Thoracic aorta (tissue), 2 donors: ENCODE measurements around the gene DNAH3. TPM values are rescaled to one million over a fixed set of nuclear protein-coding genes. Genes with fewer than 3 reads are reported as not detected.

Source experiments
- ATAC-seq: fragments of 150-250 bp; one replicate; pipeline ENCODE4 v1.8.0; 2017; ENCODE audit warnings: low read depth; ENCODE audit not compliant: insufficient number of reproducible peaks, low FRiP score
- DNase-seq: peaks from one replicate; pipeline ENCODE4 v3.0.0-alpha.2; 2020; ENCODE audit warnings: low spot score
- H3K27ac ChIP-seq, 2 donors: fragments of 200-600 bp; sonication (generic); 1 replicate in 1 of 2; 2 replicates in 1 of 2; pipeline ENCODE4 v1.5.1; 2016; ENCODE audit warnings: mild to moderate bottlenecking in 2 of 2, moderate library complexity in 2 of 2
- H3K27me3 ChIP-seq: fragments of 200-600 bp; sonication (generic); replicated peaks from 2 replicates; pipeline ENCODE4 v1.6.0; 2016; ENCODE audit warnings: mild to moderate bottlenecking; ENCODE audit not compliant: insufficient read depth
- H3K36me3 ChIP-seq: fragments of 200-600 bp; sonication (generic); one replicate; pipeline ENCODE4 v1.5.1; 2016
- H3K4me1 ChIP-seq, 2 donors: fragments of 200-600 bp; sonication (generic); 1 replicate in 1 of 2; 2 replicates in 1 of 2; pipeline versions ENCODE4 v1.5.1 to v1.6.0; 2016; ENCODE audit warnings: low read depth in 2 of 2, mild to moderate bottlenecking in 1 of 2; ENCODE audit not compliant: control insufficient read depth in 1 of 2
- H3K4me3 ChIP-seq: fragments of 200-600 bp; sonication (generic); 2 replicates; pipeline ENCODE4 v1.5.1; 2016; ENCODE audit warnings: mild to moderate bottlenecking
- H3K9me3 ChIP-seq: fragments of 200-600 bp; sonication (generic); 2 replicates; pipeline ENCODE4 v1.5.1; 2016
- CTCF ChIP-seq: fragments of 200-600 bp; sonication (generic); IDR thresholded peaks from one replicate; pipeline ENCODE4 v1.5.1; 2019; ENCODE audit warnings: antibody characterized with exemption
- total RNA-seq, 2 donors: library from RNA; depleted of rRNA; stranded (reverse); fragments of >200 nt; gene quantifications; one replicate each; pipeline versions ENCODE4 v1.1.0 to v1.2.3, GENCODE V29; 2016

The DNAH3 gene
- total RNA-seq, 2 donors from 2014 or later: not detected

- Histone ChIP-seq H3K36me3 (peaks cover 6% of the 10 kb centered on the region), H3K4me3 (no peak overlapping the region), H3K4me1 (peaks cover 4 to 17% of the 10 kb centered on the region in 2 donors), H3K27me3 (no peaks in the 10 kb centered on the region), H3K9me3 (no peaks in the 10 kb centered on the region), H3K27ac (no peak overlapping the region)
- DNase-seq (no peak), ATAC-seq (no peak)
- TF ChIP-seq CTCF: no peak
These were observed 224.9 kb downstream of the DNAH3 start for GRCh38 chr16:20925751-20926150.

- Histone ChIP-seq H3K27ac (no peak overlapping the region), H3K4me1 (no peaks in the 10 kb centered on the region), H3K27me3 (no peaks in the 10 kb centered on the region), H3K4me3 (no peak overlapping the region), H3K9me3 (no peaks in the 10 kb centered on the region), H3K36me3 (peaks cover 6% of the 10 kb centered on the region)
- no peak for ATAC-seq
- no peak for DNase-seq
- TF ChIP-seq CTCF: no peak
These were observed 226.8 kb downstream of the DNAH3 start for GRCh38 chr16:20923876-20924275.

GRCh38 chr16:20920799-20921198 lies 229.8 kb downstream of the DNAH3 start:
- no peaks in the 10 kb centered on the region for H3K9me3 ChIP-seq
- no peaks in the 10 kb centered on the region for H3K4me1 ChIP-seq
- ATAC-seq (no peak), DNase-seq (no peak)
- TF ChIP-seq CTCF: no peak
- no peak overlapping the region for H3K4me3 ChIP-seq
- H3K27ac ChIP-seq: no peak overlapping the region
- no peaks in the 10 kb centered on the region for H3K27me3 ChIP-seq
- peaks cover 6% of the 10 kb centered on the region for H3K36me3 ChIP-seq

GRCh38 chr16:20920091-20920490 lies 230.6 kb downstream of the DNAH3 start:
- ATAC-seq: no peak
- peaks cover 6% of the 10 kb centered on the region for H3K36me3 ChIP-seq
- no peak for TF ChIP-seq CTCF
- H3K4me3 ChIP-seq: no peak overlapping the region
- H3K27me3 ChIP-seq: no peaks in the 10 kb centered on the region
- no peaks in the 10 kb centered on the region for H3K4me1 ChIP-seq
- H3K9me3 ChIP-seq: no peaks in the 10 kb centered on the region
- no peak for DNase-seq
- H3K27ac ChIP-seq: no peak overlapping the region

GRCh38 chr16:20918486-20919239 lies 232.0 kb downstream of the DNAH3 start:
- no peaks in the 10 kb centered on the region for H3K27me3 ChIP-seq
- peaks cover 3 to 11% of the 10 kb centered on the region in 2 donors for H3K4me1 ChIP-seq
- no peaks in the 10 kb centered on the region for H3K36me3 ChIP-seq
- ATAC-seq: no peak
- no peaks in the 10 kb centered on the region for H3K9me3 ChIP-seq
- TF ChIP-seq CTCF: no peak
- H3K4me3 ChIP-seq: no peak overlapping the region
- no peak overlapping the region for H3K27ac ChIP-seq
- DNase-seq: no peak
